Coronary artery (tissue), 2 donors: ENCODE results near the gene KLF15.

ENCODE experiments used
- DNase-seq: peaks from one replicate; pipeline ENCODE4 v3.0.0-alpha.2; 2017; ENCODE audit warnings: low spot score
- H3K27ac ChIP-seq, 2 donors: fragments of 200-600 bp; sonication (generic); one replicate each; pipeline ENCODE4 v1.5.1; 2016 to 2019
- H3K4me3 ChIP-seq: fragments of 200-600 bp; sonication (generic); 2 replicates; pipeline ENCODE4 v1.5.1; 2016; ENCODE audit warnings: mild to moderate bottlenecking, moderate library complexity
- TF ChIP-seq, protein P1 (sequence below): fragments of 200-600 bp; sonication (generic); IDR thresholded peaks from one replicate; pipeline ENCODE4 v1.5.1; 2019; ENCODE audit warnings: antibody characterized with exemption

Gene KLF15

DNA sequence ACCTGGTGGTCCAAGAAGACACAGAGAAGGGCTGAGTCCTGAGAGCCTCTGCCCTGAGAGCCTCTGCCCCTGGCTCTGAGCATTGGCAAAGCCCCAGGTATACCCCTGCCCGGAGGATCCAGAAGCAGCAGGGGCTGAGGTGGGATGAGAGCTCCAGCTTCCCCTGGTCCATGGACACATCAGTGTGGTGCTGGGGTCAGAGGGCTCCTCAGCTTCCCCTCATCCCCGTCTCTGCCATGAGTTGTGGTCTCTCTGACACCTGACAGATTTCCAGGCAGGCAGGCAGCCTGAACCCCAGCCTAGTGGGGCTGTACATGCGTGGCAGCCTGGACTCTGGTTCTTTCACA lies 3.5 kb upstream of the KLF15 start:
- Histone ChIP-seq H3K27ac (no peak overlapping the region), H3K4me3 (no peak overlapping the region)
- DNase-seq, result no peak
- TF ChIP-seq, protein P1, sequence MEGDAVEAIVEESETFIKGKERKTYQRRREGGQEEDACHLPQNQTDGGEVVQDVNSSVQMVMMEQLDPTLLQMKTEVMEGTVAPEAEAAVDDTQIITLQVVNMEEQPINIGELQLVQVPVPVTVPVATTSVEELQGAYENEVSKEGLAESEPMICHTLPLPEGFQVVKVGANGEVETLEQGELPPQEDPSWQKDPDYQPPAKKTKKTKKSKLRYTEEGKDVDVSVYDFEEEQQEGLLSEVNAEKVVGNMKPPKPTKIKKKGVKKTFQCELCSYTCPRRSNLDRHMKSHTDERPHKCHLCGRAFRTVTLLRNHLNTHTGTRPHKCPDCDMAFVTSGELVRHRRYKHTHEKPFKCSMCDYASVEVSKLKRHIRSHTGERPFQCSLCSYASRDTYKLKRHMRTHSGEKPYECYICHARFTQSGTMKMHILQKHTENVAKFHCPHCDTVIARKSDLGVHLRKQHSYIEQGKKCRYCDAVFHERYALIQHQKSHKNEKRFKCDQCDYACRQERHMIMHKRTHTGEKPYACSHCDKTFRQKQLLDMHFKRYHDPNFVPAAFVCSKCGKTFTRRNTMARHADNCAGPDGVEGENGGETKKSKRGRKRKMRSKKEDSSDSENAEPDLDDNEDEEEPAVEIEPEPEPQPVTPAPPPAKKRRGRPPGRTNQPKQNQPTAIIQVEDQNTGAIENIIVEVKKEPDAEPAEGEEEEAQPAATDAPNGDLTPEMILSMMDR, result no peak

DNA sequence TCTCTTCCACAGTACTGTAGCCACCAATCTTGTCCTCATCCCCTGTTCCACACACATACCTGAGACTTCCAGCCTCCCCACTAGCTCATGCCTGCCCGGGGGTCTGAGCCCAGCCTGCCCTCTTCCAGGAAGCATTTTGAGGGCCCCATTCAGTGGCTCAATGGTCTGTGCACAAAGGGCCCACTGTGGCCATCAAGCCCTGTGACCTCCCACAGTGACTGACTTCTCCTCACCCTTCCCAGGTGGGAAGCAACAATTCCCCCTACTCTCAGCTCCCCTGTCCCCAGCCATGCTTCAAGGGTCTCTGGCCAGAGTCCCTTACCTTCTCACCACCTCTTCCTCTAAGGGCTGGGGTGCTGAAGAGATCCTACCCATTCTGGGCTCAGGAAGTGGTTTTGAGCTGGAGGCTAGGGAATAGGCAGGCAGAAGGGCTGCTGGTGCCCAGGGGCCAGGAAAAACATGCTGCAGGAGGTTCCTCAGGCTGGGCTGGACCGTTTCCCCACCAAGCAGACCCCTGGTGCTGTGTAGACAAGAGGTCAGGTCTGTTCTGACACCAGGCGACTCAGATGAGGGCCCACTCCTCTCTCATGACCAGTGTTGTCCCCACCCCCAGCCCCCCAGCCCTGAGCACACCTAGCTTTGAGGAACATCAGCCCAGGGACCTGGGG lies 3.0 kb upstream of the KLF15 start:
- no peak overlapping the region for H3K4me3 ChIP-seq
- H3K27ac ChIP-seq, result no peak overlapping the region
- TF ChIP-seq, protein P1, result no peak
- DNase-seq, result no peak

DNA sequence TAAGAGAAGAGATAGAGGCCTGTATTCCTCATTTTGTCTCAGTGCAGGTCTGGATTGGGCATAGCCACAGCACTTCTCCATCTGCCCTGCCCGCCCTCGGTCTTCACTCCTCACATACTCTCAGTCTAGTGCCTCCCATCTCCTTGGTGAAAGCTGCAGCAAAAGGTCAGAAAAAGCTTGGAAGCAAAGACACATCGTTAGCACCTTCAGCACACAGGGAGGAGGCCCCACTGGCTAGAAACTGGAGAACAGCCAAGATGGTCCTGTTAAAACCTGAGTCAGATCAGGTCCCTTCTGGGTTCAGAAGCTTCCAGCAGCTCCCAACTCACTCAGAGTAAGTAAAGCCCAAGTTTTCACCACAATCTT lies 1.6 kb upstream of the KLF15 start:
- TF ChIP-seq, protein P1, result no peak
- no peak overlapping the region for H3K27ac ChIP-seq
- H3K4me3 ChIP-seq, result no peak overlapping the region
- no peak for DNase-seq

DNA sequence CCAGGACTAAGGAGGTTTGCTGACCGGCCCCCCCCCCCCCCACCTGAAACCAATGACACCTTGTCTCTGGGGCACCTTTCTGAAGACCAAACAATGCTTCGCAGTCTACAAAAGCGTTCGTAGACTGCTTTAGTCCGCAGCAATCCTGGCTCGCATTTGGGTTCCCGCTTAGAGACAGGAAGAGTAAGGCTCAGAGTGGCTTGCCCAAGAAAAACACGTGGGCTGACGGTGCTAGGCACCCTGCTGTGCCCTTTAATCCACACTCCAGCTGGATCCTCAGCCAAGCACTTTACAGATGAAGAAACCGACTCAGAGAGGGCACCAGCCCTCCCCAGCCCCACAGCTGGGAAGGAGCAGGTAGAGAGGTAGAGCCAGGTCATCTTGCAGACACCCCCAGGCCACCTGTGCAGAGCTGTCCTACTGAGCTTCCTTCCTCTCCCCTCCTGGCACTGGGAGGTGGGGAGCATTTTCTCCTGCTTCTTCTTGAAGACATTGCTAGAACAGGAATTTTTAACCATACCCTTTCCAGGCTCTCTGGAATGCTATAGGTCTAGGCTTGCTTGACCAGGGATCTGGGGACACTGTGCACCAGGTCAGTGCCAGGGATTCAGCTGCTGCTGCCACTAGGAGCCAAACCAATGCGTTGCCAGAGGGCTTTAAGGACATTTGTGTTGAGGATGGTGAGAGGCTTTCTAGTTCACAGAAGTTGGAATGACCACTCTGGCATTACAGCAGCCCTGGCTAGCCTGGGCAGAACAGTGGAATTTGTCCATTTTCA lies 1.0 kb upstream of the KLF15 start:
- H3K4me3 ChIP-seq, result peak overlapping the region; percentile 99
- DNase-seq, result no peak

DNA sequence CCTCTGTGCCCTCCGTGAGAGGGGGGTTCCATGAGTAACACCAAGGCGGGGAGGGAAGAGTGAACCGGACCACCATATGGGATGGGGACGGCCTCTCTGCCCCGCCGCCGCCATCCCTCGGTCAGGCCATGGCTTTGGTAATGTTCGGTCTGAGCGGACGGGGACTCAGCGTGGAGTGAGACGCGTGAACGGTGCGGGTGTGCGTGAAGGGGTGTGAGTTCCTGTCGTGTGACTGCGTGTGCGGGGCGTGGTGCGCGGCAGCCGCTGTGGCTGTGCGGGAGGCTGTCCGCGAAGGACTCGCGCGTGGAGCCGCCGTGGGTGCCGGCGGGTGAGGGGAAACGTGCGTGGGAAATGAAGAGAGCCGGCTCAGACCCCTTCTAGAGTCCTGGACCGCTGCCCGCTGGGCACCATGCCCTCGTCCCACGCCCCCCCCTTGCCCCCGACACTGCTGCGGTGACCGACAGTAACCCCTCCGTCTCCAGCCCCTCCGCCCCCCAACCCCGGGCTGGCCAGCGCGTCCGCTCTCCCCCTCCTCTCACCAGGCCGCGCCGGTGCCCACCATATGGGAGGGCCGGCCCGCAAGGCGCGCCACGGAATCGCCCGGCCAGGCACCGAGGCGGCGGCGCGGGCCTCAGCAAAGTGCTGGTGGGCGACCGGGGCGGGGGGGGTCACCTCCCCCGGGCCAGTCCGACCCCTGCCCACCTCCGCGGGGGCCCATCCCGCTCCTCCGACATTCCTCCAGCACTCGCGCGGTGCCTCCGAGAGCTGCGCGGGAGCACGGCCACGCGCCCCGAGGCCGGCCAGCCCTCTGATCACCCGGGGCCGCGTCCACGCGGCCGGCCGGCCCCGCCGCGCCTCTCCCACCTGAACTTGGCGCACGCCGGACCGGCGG lies 589 bp downstream of the KLF15 start:
- H3K27ac ChIP-seq, result peak overlapping the region; percentile 97 to 100
- TF ChIP-seq, protein P1, result no peak
- H3K4me3 ChIP-seq, result peak overlapping the region; percentile 99
- peak; percentile 86 for DNase-seq

More for the DNA sequence above, 1.0 kb upstream of the KLF15 start:
- TF ChIP-seq, protein P1, result no peak
- peak overlapping the region; percentile 97 to 100 for H3K27ac ChIP-seq

DNA sequence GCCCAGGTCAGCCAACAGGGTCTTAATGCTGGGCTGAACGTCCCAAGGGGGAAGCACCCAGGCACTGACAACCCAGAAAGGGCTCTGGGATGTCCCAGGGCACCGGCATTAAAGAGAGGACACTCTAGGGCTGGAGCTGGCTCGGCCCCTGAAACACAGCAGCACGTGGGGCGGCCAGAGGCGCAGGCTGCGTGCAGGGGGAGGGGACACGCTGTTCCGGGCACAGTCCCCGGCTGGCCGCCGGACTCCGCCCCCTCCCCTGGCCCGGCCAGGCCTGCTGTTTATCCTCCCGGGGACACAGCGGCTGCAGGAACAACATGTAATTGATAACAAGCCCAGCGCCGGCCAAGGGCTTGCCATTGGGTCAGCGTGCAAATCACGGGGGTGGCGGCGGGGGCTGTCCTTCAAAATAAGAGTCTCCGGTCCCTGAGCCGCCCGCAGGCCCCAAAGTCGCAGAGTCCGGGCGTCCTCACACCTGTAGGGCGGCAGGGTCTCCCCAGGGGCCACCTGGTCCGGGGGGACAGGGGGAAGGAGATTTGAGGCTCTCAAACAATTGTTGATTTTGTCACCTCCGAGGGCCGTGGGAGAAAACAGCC lies 1.3 kb downstream of the KLF15 start:
- H3K27ac ChIP-seq, result peak overlapping the region; percentile 97 to 100
- TF ChIP-seq, protein P1, result no peak
- DNase-seq, result peak; percentile 99
- peak overlapping the region; percentile 99 for H3K4me3 ChIP-seq
